Measurements from ENCODE around the gene DYNC2I2. TPM values are rescaled to one million over a fixed set of nuclear protein-coding genes. Genes with fewer than 3 reads are reported as not detected.
"Not testable (repeated sequence)": the region's sequence is repeated elsewhere in the genome, so short reads cannot be mapped to it uniquely, and the experiment has no call there.

The DYNC2I2 gene
- total RNA-seq, 1 experiment from 2014 or later: 53.2 TPM

DNA sequence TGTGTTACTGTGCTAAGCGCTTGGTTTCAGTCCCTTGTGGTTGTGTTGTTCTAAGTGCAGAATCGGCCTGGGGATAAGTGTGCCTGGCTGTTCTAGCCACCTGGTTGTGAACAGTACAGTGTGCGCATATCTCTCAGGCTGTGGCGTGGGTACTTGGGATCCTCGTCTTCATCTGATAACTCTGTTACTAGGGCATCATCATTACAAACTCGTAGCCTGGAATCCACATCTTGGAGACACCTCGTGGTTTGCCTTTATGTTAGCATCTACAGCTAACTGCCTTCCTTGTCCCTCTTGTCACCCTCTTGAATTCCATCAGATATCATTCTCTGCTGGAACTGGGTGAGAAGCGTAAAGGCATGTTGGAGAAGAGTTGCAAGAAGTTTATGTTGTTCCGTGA, 62.8 kb downstream of the DYNC2I2 start:
- no peak overlapping the region for H3K27ac Mint-ChIP-seq (ENCODE audit: unreplicated experiment)
- H3K4me1 Mint-ChIP-seq (ENCODE audit: low read depth, unreplicated experiment): no peaks in the 10 kb centered on the region
- no peak for DNase-seq
- BruUV-seq (replicated peaks): no TSS peak
- H3K36me3 Mint-ChIP-seq (ENCODE audit: insufficient read depth, unreplicated experiment): peaks cover 51% of the 10 kb centered on the region
- no peaks in the 10 kb centered on the region for H3K9me3 Mint-ChIP-seq (ENCODE audit: low read depth, unreplicated experiment)
- intact Hi-C loops (cut with micrococcal nuclease; ENCODE audit: unreplicated experiment): no loop called here
- no peak overlapping the region for H3K4me3 Mint-ChIP-seq (ENCODE audit: low read depth, unreplicated experiment)
- TF ChIP-seq CTCF (IDR thresholded peaks at IDR 0.05; ENCODE audit: unreplicated experiment): no peak
- H3K27me3 Mint-ChIP-seq (ENCODE audit: unreplicated experiment): no peaks in the 10 kb centered on the region
- CTCF ChIA-PET: no interaction called here

- Mint-ChIP-seq H3K36me3 (ENCODE audit: insufficient read depth, unreplicated experiment) (peaks cover 48% of the 10 kb centered on the region), H3K9me3 (ENCODE audit: low read depth, unreplicated experiment) (no peaks in the 10 kb centered on the region), H3K27me3 (ENCODE audit: unreplicated experiment) (no peaks in the 10 kb centered on the region), H3K27ac (ENCODE audit: unreplicated experiment) (no peak overlapping the region), H3K4me3 (ENCODE audit: low read depth, unreplicated experiment) (no peak overlapping the region), H3K4me1 (ENCODE audit: low read depth, unreplicated experiment) (no peaks in the 10 kb centered on the region)
- BruUV-seq (replicated peaks): no TSS peak
- intact Hi-C loops (cut with micrococcal nuclease; ENCODE audit: unreplicated experiment): no loop called here
- no peak for DNase-seq
- CTCF ChIA-PET: no interaction called here
- TF ChIP-seq CTCF (IDR thresholded peaks at IDR 0.05; ENCODE audit: unreplicated experiment): no peak
Measured at GRCh38 chr9:128593039-128593438, 63.6 kb downstream of the DYNC2I2 start.

DNA sequence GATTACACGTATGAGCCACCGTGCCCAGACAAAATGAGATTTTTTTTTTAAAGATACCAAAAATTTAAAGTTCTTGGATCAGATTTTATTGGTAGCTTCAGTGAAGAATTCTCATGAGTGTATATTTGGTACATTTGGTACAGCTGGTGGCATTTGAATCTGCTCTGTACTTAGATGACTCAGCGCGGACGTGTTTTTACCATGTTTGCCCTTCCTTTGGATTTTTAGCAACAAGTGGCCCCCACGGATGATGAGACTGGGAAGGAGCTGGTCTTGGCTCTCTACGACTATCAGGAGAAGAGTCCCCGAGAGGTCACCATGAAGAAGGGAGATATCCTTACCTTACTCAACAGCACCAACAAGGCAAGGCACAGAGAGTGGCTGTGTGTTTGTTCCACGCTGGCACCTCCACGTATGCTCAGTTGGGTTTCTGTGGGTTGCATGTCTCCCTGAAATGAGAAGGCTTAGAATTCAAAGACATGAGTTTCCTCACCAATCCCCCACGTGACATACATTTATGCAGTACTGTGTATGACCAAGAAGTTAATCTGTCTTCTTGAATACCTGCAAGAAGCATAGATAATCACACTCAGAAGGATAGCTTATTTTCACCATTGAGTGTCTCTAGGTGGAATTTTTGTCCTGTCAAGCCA, 67.9 kb downstream of the DYNC2I2 start:
- no peak for TF ChIP-seq CTCF (IDR thresholded peaks at IDR 0.05; ENCODE audit: unreplicated experiment)
- Mint-ChIP-seq H3K27me3 (ENCODE audit: unreplicated experiment) (no peaks in the 10 kb centered on the region), H3K4me1 (ENCODE audit: low read depth, unreplicated experiment) (no peaks in the 10 kb centered on the region), H3K4me3 (ENCODE audit: low read depth, unreplicated experiment) (no peak overlapping the region), H3K36me3 (ENCODE audit: insufficient read depth, unreplicated experiment) (peaks cover 53% of the 10 kb centered on the region), H3K9me3 (ENCODE audit: low read depth, unreplicated experiment) (no peaks in the 10 kb centered on the region), H3K27ac (ENCODE audit: unreplicated experiment) (no peak overlapping the region)
- CTCF ChIA-PET: no interaction called here
- intact Hi-C loops (cut with micrococcal nuclease; ENCODE audit: unreplicated experiment): no loop called here
- DNase-seq: no peak
- BruUV-seq (replicated peaks): no TSS peak

GRCh38 chr9:128587453-128587852, 69.2 kb downstream of the DYNC2I2 start:
- CTCF ChIA-PET: no interaction called here
- no peak overlapping the region for H3K4me3 Mint-ChIP-seq (ENCODE audit: low read depth, unreplicated experiment)
- no peak overlapping the region for H3K27ac Mint-ChIP-seq (ENCODE audit: unreplicated experiment)
- no TSS peak for BruUV-seq (replicated peaks)
- no peaks in the 10 kb centered on the region for H3K27me3 Mint-ChIP-seq (ENCODE audit: unreplicated experiment)
- intact Hi-C loops (cut with micrococcal nuclease; ENCODE audit: unreplicated experiment): no loop called here
- DNase-seq: no peak
- H3K4me1 Mint-ChIP-seq (ENCODE audit: low read depth, unreplicated experiment): no peaks in the 10 kb centered on the region
- H3K9me3 Mint-ChIP-seq (ENCODE audit: low read depth, unreplicated experiment): no peaks in the 10 kb centered on the region
- TF ChIP-seq CTCF (IDR thresholded peaks at IDR 0.05; ENCODE audit: unreplicated experiment): no peak
- peaks cover 52% of the 10 kb centered on the region for H3K36me3 Mint-ChIP-seq (ENCODE audit: insufficient read depth, unreplicated experiment)

GRCh38 chr9:128586934-128587333, 69.7 kb downstream of the DYNC2I2 start:
- DNase-seq; H3K27me3 Mint-ChIP-seq (ENCODE audit: unreplicated experiment); H3K4me1 Mint-ChIP-seq (ENCODE audit: low read depth, unreplicated experiment); BruUV-seq (replicated peaks); H3K9me3 Mint-ChIP-seq (ENCODE audit: low read depth, unreplicated experiment); H3K27ac Mint-ChIP-seq (ENCODE audit: unreplicated experiment); H3K4me3 Mint-ChIP-seq (ENCODE audit: low read depth, unreplicated experiment); intact Hi-C loops (cut with micrococcal nuclease; ENCODE audit: unreplicated experiment): not testable (repeated sequence)
- peaks cover 46% of the 10 kb centered on the region for H3K36me3 Mint-ChIP-seq (ENCODE audit: insufficient read depth, unreplicated experiment)
- CTCF ChIA-PET: interaction anchor here (0.7 kb wide), 1 partner anchor 30 kb away, joined by 3 read pairs; no protein-coding TSS in a partner anchor

DNA sequence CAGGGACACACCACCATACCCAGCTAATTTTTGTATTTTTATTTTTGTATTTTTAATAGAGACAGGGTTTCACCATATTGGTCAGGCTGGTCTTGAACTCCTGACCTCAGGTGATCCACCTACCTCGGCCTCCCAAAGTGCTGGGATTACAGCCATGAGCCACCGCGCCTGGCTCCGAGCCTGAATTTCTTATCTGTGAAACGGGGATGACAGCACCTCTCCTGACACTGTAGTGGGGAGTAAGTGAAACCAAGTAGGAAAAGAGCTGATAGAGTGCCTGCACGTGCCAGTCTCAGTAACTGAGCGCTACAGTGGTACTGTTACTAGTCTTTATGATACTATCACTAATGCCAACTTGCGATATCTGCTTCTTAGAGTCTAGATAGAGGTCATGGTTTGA, 71.5 kb downstream of the DYNC2I2 start:
- BruUV-seq (replicated peaks); H3K4me3 Mint-ChIP-seq (ENCODE audit: low read depth, unreplicated experiment); CTCF ChIA-PET; DNase-seq; H3K27me3 Mint-ChIP-seq (ENCODE audit: unreplicated experiment); H3K9me3 Mint-ChIP-seq (ENCODE audit: low read depth, unreplicated experiment); H3K4me1 Mint-ChIP-seq (ENCODE audit: low read depth, unreplicated experiment); H3K27ac Mint-ChIP-seq (ENCODE audit: unreplicated experiment); intact Hi-C loops (cut with micrococcal nuclease; ENCODE audit: unreplicated experiment): not testable (repeated sequence)
- H3K36me3 Mint-ChIP-seq (ENCODE audit: insufficient read depth, unreplicated experiment): peaks cover 37% of the 10 kb centered on the region
